Right lobe of liver (tissue), 4 donors: ENCODE results near the gene SPATA20.

ENCODE experiments used
- CTCF ChIP-seq, 4 donors: fragments of 200-600 bp in 3 of 4; fragments of 450-650 bp in 1 of 4; IDR thresholded peaks; one replicate each; pipeline versions ENCODE4 v1.5.1 to v1.8.0; 2016 to 2022; ENCODE audit warnings: antibody characterized with exemption in 4 of 4, mild to moderate bottlenecking in 2 of 4
- POLR2A ChIP-seq: fragments of 450-650 bp; IDR thresholded peaks from one replicate; pipeline ENCODE4 v1.6.1; 2017; ENCODE audit warnings: antibody characterized with exemption, mild to moderate bottlenecking
- donor health status: DM: no; HTN: no; CAD: no.
- donor health status: DM: no; HTN: no; CAD: no.
- donor health status: DM: no; HTN: yes; CAD: no.

DNA sequence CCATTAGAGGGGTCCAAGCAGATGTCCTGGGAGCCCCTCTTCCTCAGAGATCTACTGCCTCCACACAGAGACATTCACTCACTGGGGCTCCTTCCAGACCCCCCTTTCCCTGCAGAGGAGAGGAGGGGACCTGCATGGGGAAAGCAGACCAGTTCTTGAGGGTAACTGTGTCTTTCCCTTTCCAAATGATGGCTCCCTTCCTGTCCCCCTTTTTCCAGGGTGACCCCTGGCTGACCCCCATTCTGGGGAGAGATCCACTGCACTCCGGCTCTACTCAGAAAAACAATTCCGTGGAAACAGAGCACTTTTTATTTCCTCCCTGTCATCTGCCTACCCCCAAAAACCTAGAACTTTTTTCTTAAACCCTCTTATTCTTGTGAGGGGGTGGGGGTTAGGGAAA, 19.9 kb downstream of the SPATA20 start:
- no peak for TF ChIP-seq CTCF (IDR thresholded peaks at IDR 0.05)
- TF ChIP-seq POLR2A = no peak
